GM20431 (cell line): ENCODE data around the gene SELENON.

Experiments used
- in situ Hi-C: fragments of 300-500 bp; cut with MseI, MboI; formaldehyde crosslinking; loops from one replicate; pipeline ENCODE4 v1.15.0; 2020; ENCODE audit warnings: low sequenced_read_pairs; ENCODE audit not compliant: unreplicated experiment

SELENON gene, protein sequence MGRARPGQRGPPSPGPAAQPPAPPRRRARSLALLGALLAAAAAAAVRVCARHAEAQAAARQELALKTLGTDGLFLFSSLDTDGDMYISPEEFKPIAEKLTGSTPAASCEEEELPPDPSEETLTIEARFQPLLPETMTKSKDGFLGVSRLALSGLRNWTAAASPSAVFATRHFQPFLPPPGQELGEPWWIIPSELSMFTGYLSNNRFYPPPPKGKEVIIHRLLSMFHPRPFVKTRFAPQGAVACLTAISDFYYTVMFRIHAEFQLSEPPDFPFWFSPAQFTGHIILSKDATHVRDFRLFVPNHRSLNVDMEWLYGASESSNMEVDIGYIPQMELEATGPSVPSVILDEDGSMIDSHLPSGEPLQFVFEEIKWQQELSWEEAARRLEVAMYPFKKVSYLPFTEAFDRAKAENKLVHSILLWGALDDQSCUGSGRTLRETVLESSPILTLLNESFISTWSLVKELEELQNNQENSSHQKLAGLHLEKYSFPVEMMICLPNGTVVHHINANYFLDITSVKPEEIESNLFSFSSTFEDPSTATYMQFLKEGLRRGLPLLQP

DNA sequence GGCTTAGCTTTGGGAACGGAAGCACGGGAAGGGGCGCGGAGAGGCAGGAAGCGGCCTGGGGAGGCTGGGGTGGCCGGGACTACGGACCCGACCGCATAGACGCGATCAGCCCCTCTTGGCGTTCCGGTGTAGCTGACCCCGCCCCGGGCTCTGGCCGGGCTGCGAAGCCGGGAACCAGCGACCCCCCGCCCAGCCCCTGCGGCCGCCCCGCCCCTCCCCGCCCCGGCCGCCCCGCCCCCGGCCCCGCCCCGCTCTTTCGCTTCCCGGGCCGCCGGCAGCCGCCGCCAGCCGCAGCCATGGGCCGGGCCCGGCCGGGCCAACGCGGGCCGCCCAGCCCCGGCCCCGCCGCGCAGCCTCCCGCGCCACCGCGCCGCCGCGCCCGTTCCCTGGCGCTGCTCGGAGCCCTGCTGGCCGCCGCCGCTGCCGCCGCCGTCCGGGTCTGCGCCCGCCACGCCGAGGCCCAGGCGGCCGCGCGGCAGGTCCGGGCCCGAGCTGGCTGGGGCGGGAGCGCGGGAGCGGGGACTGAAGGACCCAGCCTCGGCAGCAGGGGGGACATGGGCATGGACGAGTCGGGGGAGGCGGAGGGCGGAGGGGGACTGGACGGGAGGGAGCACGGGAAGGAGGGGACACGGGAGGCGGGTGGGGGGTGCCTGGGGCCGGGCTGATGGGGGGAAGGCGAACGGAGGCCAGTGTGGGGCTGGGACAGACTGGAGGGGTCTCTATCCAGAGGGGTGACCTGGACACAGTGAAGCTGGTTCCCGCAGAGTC, at the start of gene SELENON:
TSS of gene SELENON (plus strand) at position 259 of the 768 bp plus-strand sequence. CDS start at position 297, 38 bp downstream.
- in situ Hi-C loops: loop anchor here (10.0 kb wide), 1 partner anchor 185 kb away; the partner anchor contains the start of gene MAN1C1

- in situ Hi-C loops: no loop called here
Measured at GRCh38 chr1:25750923-25751605, 48.9 kb upstream of the SELENON start.

DNA sequence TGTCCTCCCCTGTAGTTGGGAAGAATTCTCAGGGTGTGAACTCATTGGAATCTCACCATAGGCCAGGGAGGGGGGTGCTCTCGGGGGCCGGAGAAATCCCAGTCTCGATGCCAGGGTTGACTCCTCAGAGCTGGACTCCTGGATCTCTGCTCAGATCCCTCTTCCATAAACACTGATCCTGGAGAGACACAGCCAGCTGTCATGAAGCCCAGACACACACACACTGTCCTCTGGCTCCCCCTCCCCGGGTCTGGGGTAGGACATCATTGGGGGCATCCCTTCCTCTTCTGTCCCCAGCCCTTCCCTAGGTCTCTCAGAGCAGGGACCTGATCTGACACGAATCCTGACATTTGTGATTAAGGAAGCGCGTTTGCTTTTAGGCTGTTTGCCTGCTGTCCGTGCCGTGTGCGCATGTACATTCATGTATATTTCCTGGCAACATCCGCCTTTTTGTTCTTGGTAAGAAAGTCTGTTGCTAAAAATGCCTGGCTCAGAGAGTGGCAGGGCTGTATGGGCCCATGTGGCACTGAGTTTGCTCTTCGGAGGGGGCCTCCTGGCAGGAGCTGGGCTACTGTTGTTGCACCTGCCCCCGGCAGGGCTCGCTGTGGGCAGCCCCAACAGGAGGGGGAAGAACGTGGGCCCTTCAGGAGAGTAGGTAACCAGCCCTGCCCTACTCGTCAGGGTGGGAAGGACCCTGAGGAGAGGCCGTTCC, 45.4 kb upstream of the SELENON start:
- in situ Hi-C loops: no loop called here

DNA sequence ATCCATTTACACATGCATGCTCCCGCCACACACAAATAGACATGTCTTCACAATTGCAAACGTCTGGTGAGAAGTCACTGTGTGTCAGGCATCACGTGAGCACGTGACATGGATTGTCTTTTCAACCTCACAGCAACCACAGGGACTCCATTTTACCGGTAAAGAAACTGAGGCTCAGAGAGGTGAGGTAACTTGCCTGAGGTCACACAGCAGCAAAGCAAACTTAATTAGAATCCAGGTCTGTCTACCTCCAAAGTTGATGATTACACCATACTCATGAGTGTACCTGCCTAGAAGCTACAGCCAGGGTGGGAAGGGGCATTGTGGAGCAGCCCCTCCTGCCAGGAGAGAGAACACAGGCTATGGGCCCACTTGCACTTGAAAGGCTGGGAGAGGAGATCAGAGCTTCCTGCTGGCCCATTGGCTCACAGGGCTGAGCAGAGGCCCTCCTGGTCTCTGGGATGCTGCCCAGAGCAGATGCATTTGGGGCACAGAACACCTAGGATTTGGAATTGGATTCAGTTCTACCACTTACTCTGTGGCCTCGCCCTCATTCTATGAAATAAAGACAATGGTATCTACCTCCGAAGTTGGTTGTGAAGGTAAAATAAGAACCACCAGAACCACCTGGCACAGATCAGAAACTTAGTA, 44.4 kb upstream of the SELENON start:
- in situ Hi-C loops: no loop called here

DNA sequence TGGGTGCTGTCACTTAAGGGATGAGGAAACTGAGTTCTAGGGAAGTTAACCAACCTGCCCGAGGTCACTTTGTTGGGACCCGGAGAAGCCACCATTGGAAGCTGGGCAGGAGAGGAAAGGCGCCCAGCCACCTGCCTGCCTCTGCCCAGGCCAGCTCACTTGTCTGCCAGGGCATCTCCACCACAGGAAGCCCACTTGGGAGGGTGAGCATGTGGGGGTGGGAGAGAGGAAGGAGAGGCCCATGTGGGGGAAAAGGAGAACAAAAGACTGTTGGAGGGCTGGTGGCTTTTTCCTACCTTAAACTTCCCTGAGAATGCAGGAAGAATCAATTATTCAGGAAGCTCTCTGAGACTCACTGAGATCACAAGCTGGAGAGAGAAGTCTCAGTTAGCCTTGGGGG, 43.8 kb upstream of the SELENON start:
- in situ Hi-C loops: no loop called here

- in situ Hi-C loops: no loop called here
Measured at GRCh38 chr1:25757151-25757845, 42.7 kb upstream of the SELENON start.

GRCh38 chr1:25757846-25758185, 42.2 kb upstream of the SELENON start:
- in situ Hi-C loops: no loop called here

GRCh38 chr1:25758466-25759070, 41.4 kb upstream of the SELENON start:
- in situ Hi-C loops: no loop called here

DNA sequence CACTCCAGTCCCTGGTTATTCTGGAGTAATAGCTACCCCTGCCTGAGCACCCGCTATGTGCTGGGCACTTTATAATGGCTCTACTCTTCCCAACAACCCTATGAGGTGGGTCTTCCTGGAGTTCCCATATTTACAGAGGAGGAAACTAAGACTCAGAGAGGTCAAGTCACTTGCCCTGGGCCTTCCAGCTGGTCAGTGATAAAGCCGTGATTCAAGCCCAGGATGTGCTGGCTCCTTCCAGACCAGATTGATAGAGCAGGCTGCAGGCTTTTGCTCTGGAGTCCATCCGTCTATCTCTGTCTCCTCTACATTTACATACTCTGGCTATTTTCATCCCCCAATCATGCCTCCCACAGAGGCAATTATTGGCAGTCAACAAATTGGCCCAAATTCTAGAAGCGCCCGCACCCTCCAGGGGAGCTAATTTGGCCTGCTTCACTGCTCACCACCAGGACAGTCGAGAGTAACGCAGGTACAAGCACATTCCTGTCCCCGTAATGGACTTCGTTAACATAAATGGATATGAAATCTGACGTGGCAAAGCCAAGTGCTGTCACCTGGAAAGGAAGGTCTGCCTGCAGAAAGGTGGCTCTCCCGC, 39.8 kb upstream of the SELENON start:
- in situ Hi-C loops: no loop called here

- in situ Hi-C loops: no loop called here
Measured at GRCh38 chr1:25760871-25761270, 39.1 kb upstream of the SELENON start.

DNA sequence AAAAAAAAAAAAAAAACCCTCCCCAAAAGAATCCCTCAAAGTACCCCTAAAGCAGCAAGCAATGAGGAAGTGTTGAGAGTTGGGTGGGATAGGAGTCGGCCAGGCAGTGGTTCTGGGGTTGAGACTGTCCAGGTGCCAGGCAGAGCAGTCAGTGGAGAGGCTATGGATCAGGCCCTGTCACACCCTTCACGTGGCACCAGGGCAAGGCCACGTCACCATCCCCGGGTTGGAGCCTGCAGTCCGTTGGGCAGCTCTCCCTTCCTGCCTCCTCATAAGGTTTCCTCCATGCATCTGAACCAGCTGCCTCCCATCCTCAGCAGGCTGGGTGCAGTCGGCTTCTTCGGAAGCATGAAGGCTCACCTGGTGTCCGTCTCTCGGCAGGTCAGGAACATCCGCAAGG, 36.5 kb upstream of the SELENON start:
- in situ Hi-C loops: no loop called here

DNA sequence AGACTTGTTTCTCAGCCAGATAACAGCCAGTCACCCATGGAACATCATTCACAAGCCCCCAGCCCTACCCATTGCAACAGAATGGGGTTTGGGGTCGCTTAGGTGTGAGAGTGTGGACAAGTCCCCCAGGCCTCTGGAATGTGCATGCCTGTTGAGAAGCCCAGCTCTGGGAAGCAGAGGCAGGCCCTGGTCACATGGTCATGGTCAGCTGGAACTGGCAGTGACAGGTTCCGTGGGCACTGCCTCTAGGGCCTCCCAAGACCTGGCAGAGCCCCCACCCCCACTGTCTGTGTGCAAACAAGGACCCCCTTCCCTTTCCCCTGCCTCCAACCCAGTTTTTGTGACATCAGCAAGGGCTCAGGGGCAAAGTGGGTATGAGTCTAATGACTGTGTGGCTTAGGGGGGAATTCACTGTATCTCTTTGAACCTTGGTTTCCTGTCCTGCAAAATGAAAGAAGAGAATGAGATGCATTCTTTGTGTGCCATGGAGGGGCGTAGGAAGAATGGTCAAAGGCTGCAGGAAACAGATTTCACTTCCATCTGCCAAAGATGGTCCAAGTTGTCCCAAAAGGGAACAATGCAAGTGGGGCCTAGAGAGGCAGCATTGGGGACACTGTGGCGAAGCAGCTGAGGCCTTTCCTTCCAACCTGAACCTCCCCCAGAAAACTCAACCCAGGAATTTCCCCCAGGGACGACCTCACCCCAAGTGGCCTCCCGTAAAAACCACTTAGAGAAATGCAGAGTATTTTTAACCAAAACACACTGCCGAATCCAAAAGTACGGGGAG, 34.7 kb upstream of the SELENON start:
- in situ Hi-C loops: no loop called here

GRCh38 chr1:25765923-25766589, 33.9 kb upstream of the SELENON start:
- in situ Hi-C loops: no loop called here

- in situ Hi-C loops: no loop called here
Measured at GRCh38 chr1:25766721-25767436, 33.1 kb upstream of the SELENON start.

DNA sequence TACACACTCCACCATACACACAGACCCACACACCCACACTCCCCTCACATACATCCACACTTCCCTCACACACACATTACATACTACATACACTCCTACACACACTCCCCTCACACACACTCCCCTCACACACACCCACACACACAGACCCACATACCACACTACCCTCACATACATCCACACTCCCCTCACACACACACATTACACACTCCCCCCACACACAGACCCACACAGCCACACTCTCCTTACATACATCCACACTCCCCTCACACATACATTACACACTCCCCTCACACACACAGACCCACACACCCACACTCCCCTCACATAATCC, 32.6 kb upstream of the SELENON start:
- in situ Hi-C loops: no loop called here

- in situ Hi-C loops: no loop called here
Measured at GRCh38 chr1:25768999-25769398, 31.0 kb upstream of the SELENON start.
